ENCODE results near the gene DDN.

Gene DDN

DNA sequence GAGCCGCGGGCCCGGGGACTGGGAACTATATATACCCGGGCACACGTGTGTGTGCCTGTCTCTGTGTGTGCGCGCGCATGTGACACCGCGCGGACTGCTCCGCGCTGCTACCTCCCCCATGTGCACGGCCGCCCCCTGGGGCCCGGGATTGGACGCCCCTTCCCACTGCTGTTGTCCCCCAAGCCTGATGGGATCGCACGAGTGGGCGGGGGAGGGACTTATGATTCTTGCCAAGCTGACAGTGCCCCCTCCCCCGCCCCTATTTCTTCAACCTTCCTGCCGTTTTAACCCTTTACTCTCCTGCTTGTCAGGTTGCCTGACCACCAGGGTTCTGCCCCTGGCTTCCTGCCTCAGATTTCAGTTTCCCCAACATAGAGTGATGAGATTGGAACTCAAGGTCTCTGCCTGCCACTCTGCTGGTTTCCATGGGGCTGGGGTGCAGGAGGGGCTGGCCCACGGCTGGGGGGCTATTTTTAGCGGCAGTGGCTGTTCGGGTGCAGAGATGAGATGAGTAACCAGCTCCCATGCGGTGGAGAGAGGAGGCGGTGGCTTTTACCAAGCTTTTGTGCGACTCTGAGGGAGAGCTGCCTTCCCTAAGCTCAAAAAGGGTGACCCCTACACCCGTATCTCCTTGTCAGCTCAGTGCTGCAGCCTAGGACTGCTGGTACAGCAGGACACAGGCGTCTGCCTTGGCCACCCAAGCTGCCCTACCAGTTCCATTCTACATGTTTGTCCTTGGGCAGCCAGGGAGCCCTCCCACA lies at the start of gene DDN:
DDN (minus strand) TSS at position 5 of the 761 bp plus-strand sequence. CDS start 88 bp downstream, outside the sequence.
- peak; percentile 59 for DNase-seq

DNA sequence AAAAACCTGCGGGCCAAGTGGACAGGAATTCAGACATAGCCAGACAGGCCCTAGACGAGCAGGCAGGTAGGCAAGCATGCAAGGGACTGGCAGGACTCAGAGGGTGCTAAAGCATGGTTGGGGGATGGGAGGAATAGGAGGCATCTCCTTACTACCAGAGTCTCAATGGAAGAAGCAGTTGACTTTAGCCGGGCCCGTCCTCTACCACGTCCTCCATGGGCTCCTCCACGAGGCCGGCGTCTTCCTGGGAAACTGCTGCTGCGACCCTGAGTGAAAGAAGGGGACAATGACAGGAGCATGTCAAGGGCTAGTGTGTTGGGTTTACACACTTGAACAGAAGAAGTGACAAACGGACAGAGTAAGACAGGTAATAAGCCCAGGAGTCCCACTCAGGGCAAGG lies 49.8 kb upstream of the DDN start:
- no peak for DNase-seq

DNA sequence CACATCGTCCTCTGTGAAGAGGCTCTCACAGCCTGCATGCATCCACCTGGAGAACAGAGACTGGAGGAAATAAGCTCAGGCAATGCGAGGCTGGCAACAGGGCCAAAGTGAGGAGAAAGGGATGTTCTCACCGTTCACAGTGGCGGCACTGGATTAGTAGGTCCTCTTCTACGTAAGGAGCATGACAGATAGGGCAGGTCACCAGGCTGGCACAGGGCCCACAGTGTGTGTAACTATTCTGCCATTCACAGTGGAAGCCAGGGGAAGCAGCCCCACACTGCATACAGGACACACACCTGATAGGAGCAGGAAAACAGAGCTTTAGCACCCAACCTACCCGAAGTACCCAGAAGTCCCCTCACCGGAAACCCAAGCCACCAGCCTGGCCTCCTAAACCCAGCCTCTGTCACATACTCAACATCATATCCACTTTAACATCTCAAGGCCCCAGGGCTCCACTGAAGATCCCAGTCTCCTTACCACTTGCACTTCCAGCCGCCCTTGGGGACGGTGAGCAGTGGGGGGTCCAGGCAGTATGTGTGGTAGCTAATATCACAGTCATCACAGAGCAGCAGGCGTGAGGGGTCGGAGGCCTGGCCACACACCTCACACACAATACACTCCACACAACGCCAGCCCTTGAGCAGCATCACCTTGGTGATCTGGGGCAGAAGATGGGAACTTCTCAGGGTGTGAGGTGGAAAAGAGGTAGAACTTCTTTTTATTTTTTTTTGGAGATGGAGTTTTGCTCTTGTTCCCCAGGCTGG lies 47.1 kb upstream of the DDN start:
- DNase-seq = no peak

DNA sequence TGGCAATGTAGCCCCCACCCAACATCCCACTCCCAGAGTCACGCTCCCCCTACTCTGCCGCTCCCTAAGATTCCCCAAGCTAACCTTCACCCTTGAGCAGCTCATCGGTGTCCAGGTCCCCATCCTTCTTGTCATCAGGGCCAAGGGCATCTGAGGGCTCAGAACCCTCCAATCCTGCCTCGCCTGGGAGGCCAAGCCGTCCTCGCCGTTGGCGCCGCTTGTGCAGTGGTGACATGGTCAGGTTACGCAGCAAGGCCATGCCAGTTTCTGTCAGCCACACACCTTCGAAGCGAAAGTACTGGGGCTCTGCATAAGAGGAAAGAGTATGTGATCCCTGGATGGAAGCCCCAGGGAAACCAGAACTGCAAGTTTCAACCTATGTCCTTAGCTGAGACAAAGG lies 45.5 kb upstream of the DDN start:
- DNase-seq = no peak

DNA sequence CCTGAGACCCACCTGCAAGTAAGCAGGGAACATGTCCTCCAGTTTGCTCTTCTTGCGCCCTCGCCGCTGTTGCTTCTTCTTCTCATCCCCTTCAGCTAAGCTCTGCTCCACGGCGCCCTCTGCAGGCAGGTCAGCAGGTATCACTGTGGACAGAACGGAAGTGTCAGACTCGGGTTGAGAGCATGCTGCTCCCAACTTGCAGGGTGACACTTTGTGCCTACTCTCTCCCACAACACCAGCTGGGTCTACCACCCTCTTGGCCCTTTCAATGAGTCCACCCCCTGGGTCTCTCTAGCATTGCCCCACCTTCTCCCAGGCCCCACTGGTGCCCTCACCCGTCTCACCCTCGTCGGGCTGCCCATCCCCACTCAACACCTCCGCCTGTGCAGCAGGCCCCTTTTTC lies 44.7 kb upstream of the DDN start:
- peak; percentile 17 for DNase-seq

DNA sequence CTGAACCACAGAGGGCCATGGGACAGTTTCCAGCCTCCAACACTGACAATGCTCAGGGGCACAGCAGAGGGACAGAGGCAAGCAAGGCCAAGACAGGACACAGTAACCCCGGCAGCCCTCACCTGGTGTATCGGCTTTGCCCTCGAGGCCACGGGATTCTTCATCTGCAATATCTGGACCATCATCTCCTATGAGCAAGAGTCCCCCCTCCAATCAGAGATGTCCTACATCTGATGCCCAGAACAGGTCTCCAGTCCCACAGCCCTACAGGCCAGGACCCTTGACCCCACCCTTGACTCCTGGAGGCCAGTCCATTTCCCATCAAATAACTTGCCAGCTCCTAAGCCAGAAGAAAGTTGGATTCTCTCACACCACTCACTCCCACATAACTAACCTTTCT lies 44.1 kb upstream of the DDN start:
- no peak for DNase-seq

DNA sequence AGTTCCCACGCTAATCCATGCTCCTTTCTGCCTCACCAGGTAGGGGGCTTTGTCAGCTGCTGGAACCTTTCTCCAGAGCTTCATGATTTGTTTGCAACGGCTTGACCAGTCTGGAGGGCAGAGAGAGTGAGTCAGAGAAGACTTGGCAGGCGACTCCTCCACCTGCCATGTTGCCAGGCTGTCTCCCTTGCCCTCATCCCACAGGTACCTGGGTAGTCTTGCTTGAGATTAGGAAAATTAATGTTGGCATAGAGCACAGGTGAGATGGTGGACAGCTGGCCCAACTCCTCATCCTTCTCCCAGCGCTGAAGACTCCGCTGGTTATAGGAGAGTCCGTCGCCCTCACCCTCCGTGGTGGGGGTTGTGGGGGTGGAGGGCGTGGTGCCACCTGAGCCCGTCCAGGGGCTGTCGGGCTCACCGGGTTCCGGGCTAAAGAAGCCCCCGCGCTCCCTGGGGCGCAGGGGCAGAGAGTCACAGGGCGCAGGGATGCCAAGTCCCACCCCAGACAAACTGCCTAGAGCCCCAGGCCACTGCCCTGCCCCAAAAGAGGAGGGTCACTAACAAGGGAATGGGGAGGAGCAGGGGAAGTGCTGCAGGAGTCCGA lies 42.8 kb upstream of the DDN start:
- DNase-seq = no peak

DNA sequence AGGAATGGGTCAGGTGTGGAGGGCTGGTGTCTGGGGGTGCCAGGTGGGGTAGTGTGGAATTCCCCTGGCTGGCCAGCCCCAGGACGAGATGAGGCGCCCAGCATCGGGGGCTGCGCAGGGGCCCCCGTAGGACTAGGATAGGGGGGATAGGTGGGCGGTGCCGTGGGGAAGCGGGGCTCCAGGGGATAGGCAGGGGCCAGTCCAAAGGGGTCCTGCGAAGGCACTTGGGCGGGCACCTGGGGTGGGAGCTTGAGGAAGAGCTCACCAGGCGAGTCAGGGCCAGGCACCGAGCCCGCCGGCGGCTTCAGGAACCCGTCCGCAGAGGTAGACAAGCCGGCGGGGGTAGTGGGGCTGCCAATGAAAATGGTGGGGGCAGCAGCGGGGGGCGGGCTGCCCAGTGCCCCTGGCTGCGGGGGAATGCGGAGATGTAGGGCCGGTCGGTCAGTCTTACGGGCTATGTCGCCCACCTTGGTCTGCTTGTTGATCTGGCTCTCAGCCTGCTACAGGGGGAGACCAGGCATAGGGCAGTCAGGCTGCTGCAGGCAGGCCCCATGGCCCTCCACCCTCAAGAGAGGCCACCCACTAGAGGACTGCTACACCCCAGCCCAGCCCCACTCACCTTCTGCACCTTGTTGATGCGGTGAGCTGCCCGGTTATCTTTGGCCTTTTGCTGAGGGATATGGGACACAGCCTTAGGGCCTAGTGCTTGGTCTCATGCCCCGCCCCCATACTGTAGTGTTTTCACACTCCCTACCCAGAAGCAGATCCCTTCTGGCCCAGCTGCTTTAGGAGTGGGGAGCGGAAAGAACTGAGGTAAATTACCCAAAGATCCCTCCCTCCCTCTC lies 42.1 kb upstream of the DDN start:
- no peak for DNase-seq

DNA sequence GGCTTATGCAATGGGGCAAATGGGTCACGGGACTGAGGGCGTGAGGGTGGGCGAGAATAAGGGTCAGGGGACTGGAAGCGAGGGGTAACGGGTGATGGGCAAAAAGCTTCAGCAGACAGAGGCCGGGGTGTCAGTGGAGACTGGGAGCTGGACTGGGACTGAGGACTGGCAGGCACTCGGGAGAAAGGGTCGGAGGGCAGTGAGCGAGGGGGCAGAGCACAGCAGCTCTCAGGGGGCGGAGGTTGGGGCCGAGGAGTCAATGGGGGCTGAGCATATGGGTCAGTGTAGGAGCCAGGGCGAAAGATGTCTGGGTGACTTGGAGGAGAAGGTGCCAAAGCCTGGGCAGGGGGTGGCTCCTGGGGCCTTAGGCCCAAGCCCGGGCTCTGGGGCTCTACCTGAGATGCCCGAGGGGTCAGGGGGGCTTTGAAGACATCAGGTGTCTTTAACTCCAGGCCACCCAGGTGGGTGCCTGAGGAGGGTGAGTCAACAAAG lies 41.2 kb upstream of the DDN start:
- no peak for DNase-seq

DNA sequence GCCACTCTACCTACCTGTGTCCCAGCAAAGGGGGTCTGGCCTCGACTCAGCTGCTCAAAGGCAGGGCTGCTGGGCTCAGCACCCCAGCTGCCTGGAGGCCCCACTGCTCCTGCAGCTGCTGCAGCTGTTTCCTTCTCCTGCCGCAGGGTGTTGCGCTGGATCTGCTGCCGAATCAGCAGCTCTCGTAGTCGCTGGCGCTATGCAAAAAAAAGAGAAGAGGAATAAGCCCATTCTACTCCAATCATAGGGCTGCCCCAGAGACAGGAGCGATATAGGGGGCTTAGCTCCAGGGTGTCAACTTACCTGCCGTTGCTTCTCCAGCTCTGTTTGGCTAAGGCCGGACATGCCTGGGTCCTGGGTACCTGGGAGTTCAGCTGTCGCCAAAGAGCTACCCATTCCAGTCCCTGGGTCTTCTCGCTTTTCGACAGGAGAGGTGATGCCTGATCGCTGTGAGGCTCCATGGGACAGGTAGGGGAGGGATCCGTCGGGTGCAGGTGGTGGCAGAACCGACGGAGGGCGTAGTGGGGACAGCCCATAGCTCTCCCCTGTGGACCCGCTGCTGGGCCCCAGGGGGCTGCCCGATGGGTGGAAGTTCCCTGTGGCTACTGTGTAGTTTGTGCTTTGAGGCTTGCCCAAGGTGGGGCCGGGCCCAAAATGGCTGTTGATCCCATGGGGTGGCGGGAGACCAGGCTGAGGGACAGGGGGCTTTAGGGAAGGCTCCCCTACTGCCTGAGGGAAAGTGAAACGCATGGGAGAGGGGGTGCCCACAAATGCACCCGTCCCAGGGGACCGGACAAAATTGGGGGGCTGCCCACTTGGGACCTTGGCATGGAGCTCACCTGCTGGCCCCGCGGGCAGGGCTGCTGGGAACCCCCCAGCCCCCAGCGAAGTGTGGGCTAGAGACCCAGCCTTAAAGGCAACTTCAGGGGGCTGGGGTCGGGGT lies 40.5 kb upstream of the DDN start:
- DNase-seq = no peak

DNA sequence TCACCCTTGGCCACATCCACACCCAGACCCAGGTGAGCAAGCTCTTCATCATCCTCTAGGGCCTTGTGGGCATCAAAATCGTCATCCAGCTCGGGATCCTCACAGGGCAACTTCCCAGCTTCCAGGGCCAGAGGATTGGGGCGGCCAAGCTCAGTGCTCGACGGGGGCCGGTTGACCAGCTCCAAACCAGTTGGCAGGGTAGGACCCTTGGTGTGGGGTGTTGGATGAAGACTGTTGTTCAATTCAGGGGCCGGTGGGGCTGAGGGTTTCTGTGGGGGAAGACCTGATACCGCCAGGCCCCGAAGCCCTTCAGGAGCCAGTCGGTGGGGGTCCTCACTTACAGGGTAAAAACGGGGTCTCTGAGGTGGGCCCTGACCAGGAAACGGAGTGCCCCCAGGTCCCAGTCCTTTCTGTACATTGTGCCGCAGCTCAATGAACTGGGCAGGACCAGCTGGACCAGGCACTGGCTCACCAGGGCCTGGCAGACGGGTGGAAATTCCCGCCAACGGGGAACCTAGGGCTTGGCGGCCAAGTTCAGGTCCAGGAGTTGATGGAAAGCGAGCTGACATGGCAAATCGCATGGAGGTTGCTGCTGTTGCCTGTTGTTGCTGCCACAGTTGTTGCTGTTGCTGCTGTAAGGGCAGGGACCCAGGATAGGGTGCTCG lies 39.2 kb upstream of the DDN start:
- DNase-seq = no peak

DNA sequence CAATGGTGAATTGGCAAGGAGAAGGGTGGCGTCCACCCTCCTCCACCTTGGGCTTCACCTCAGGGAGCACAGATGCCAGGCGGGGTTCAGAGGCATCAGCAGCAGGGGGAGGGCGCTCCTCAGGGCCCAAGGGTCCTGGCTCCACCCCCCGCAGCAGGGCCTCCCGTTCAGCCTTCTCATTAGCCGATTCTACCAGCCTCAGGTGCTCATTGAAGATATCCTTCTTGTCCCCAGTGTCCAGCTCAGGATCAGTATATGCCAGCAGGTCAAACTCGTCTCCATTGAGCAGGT lies 38.7 kb upstream of the DDN start:
- no peak for DNase-seq

DNA sequence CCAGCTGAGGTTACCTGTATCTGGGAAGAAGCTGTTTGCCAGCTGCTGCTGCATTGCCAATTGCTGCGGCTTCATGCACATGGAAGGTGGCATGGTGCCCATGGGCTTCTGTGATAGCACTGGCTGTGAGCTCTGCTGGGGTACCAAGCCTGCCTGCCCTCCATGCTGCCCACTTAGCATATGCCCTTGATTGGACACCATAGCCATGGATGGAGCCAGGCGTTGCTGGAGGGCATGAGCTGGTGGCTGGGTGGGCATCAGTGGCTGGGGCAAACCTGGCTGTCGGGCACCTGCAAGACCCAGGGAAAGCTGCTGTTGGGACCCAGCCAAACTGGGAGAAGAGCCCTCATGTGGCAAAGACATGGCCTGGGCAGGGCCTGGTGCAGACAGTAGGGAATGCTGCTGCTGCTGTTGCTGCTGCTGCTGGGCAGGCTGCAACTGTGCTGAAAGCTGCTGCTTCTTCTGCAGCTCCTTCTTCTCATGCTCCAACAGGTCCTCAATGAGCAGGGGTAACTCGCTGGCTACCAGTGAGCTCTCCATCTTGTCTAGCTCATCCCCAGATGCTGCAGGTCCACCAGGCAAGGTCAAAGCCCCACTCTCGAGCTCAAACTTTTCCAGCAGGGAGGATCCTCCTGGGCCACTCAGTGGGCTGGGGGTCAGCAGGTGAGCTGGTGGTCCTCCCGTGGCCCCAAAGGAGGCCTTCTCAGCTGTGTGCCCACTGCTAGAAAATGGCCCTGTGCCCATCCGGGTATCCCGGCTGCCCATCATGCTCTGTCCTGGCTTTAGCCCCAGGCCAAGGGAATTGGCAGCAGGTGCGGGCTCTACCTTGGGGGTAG lies 38.2 kb upstream of the DDN start:
- no peak for DNase-seq

DNA sequence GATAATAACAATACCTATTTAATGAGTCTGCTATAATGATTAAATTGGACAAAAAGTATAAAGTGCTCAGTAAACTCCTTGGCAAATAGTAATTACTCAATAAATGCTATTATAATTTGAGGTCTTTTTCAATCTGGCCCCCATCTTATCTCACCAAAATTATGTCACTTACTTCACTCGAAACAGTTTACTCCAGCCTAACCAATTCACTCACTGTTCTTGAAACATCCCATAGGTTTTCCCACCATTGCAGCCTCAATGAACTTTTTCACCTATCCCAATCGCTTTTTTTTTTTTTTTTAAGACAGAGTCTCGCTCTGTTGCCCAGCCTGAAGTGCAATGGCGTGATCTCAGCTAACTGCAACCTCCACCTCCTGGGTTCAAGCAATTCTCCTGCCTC lies 36.9 kb upstream of the DDN start:
- DNase-seq = no peak

DNA sequence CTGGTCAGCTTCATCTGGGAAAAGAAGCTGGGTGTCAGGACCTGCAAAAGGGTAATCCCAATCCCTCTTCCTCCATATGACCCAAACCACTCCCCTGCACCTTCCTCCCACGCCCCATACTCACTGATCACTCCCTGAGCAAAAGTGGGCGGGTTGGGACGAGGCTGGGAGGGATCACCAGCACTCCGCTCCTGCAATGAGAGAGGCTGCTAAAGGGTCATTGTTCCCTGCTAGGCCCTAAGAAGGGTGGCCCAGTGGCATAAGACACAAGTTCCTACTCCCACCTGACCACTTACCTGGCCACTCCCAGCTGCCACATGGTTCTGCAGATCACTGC lies 35.1 kb upstream of the DDN start:
- DNase-seq = no peak

DNA sequence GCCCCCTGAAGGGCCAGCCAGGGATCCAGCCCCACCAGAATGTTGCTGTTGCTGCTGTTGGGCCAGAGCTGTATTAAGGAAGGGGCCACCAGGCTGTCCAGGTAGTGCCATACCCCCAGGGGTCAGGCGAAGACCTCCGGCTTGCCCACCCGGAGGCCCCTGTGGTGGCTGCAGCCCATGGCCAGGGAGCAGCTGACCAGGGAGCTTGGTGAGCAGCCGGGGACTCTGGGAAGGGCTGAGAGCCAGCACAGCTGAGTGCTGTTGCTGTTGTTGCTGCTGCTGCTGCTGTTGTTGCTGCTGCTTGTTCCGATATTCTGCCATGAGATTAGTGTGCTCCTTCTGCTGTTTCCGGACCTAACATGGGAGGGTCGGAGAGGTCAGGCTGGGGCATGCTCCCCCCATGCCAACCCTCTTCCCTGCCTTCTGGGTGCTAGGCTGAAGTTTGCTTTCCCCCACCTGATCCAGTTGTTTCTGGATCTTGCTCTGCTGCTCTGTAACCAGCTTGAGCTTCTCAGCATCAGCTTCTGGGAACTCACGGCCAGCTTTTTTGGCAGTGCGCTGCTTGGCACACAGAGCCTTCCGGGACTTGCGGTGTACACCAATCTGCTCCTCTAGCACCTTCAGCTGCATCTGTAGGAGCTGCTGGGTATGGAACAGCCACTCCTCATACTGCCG lies 34.6 kb upstream of the DDN start:
- no peak for DNase-seq

DNA sequence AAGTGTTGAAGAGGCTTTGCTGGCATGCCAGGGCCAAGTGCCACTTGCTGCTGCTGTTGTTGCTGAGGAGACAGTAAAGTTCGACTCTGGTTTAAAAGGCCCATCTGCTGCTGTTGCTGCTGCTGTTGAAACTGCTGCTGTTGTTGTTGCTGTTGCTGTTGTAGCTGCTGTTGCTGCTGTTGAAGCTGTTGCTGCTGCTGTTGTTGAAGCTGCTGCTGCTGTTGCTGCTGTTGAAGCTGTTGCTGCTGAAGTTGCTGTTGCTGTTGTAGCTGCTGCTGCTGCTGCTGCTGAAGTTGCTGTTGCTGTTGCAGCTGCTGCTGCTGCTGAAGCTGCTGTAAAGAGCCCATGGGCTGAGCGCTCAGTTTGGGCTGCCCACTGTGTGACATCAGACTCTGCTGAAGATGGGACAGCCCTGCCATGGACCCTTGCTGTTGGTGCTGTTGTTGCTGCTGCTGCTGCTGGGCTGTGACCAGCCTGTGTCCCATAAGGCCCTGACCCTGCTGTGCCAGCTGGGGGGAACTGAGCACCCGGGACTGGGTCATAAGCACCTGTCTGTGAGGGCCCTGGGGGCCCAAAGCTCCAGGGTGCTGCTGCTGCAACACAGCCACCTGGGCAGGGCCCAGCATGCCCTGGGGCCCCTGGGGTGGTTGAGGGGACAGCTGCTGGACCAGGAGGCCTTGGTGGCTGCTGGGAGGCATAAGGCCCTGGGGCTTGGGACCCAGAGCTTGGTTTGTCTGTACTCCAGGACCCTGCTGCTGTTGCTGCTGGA lies 33.7 kb upstream of the DDN start:
- no peak for DNase-seq

DNA sequence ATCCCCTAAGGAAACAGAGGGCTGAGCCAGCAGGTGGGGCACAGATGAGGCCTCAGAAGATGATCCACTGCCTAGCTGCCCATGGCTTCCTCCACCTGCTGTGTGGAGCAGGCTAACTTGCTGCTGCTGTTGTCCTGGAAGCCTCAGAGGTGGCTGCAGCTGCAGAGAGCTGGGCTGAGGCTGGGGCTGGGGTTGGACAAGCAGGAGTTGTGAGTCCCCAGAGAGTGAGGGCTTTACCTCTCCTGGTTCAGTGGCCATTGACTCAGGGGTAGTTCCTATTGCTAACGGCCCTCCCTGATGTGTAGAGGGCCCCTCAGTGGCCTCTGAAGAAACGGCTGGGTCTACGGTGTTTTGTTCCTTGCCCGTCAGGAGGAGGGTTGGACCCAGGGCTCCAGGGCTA lies 33.1 kb upstream of the DDN start:
- DNase-seq = no peak

DNA sequence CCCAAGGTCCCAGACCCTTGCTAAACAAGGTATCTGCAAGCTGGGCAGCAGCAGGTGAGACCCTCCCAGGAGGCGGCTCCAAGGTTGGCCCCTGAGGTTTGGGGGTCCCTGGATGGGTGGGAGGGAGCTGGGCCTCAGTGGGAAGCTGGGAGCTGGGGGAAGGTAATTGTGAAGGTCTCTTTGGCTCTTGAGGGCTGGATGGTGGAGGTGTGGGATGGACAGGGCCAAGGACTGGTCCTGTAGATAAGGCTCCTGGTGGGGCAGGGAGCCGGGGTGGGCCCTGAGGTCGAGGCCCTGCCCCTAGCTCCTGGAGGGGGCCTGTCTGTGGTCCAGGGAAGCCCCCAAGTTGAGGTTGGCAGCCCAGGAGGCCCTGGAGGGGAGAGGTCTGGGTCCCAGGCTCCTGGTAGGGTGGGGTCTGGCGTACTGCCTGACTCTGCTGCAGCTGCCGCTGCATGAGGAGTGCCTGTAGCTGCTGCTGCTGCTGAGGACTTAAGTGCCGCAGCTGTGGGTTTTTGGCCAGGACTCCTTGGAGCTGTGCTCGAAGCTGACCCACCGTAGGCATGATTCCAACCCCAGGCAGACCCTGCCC lies 32.5 kb upstream of the DDN start:
- no peak for DNase-seq

All from COR-L47 (cell line).